ENCODE measurements around the gene CXCL13.
A peak's percentile ranks its signal among the peaks of the same experiment; 100 is the strongest.

CXCL13 gene

GRCh38 chr4:77618383-77619241 lies 13.0 kb downstream of the CXCL13 start:
- ChIA-PET CTCF (interaction anchor here (0.6 to 4.2 kb wide), 25 partner anchors 8 to 379 kb away, joined by 3 to 33 read pairs (median 4); partner anchors contain the start of gene CXCL13), POLR2A (no interaction called here)
- peak; percentile 70 for DNase-seq (ENCODE audit: extremely low spot score)
- TF ChIP-seq CTCF (IDR thresholded peaks at IDR 0.05; ENCODE audit: control extremely low read depth, extremely low read depth, low read depth, missing control alignments): peak; percentile 89

GRCh38 chr4:77619408-77619807 lies 13.8 kb downstream of the CXCL13 start:
- no peak for DNase-seq (ENCODE audit: extremely low spot score)
- POLR2A ChIA-PET: no interaction called here
- CTCF ChIA-PET: interaction anchor here (0.6 to 4.2 kb wide), 24 partner anchors 9 to 379 kb away, joined by 3 to 33 read pairs (median 4); partner anchors contain the start of gene CXCL13
- no peak for TF ChIP-seq CTCF (IDR thresholded peaks at IDR 0.05; ENCODE audit: control extremely low read depth, extremely low read depth, low read depth, missing control alignments)

GRCh38 chr4:77621254-77621653 lies 15.6 kb downstream of the CXCL13 start:
- DNase-seq (ENCODE audit: extremely low spot score): no peak
- ChIA-PET CTCF (interaction anchor here (3.2 to 4.2 kb wide), 3 partner anchors 8 to 24 kb away, joined by 9 to 33 read pairs (median 29); no protein-coding TSS in a partner anchor), POLR2A (no interaction called here)
- TF ChIP-seq CTCF (IDR thresholded peaks at IDR 0.05; ENCODE audit: control extremely low read depth, extremely low read depth, low read depth, missing control alignments): no peak

- DNase-seq (ENCODE audit: extremely low spot score): no peak
- POLR2A ChIA-PET: no interaction called here
- CTCF ChIA-PET: interaction anchor here (1.6 kb wide), 1 partner anchor 22 kb away, joined by 3 read pairs; no protein-coding TSS in a partner anchor
- TF ChIP-seq CTCF (IDR thresholded peaks at IDR 0.05; ENCODE audit: control extremely low read depth, extremely low read depth, low read depth, missing control alignments): no peak
These were observed 17.5 kb downstream of the CXCL13 start for GRCh38 chr4:77623091-77623490.

GRCh38 chr4:77624213-77624612 lies 18.6 kb downstream of the CXCL13 start:
- TF ChIP-seq CTCF (IDR thresholded peaks at IDR 0.05; ENCODE audit: control extremely low read depth, extremely low read depth, low read depth, missing control alignments): no peak
- POLR2A ChIA-PET: no interaction called here
- no peak for DNase-seq (ENCODE audit: extremely low spot score)
- CTCF ChIA-PET: interaction anchor here (1.6 kb wide), 1 partner anchor 23 kb away, joined by 3 read pairs; no protein-coding TSS in a partner anchor

GRCh38 chr4:77625485-77625884 lies 19.9 kb downstream of the CXCL13 start:
- ChIA-PET CTCF (no interaction called here), POLR2A (no interaction called here)
- TF ChIP-seq CTCF (IDR thresholded peaks at IDR 0.05; ENCODE audit: control extremely low read depth, extremely low read depth, low read depth, missing control alignments): no peak
- DNase-seq (ENCODE audit: extremely low spot score): no peak

Measured in GM10248 (cell line).